NCI-H345 (cell line): ENCODE measurements around the gene WNT7A.
A peak's percentile ranks its signal among the peaks of the same experiment; 100 is the strongest.
"Not testable (repeated sequence)": the region's sequence is repeated elsewhere in the genome, so short reads cannot be mapped to it uniquely, and the experiment has no call there.

Experiments
- DNase-seq: peaks from one replicate; lab custom pipeline; 2025; lab: John Stamatoyannopoulos, UW

WNT7A gene

GRCh38 chr3:13879946-13880810 lies at the start of gene WNT7A:
TSS of gene WNT7A (minus strand) at chr3:13880071. CDS start at chr3:13879816, 255 bp downstream.
- peak; percentile 21 for DNase-seq

- not testable (repeated sequence) for DNase-seq
Measured at GRCh38 chr3:13928741-13929140, 48.9 kb upstream of the WNT7A start.

- DNase-seq, result no peak
Measured at GRCh38 chr3:13927295-13927694, 47.4 kb upstream of the WNT7A start.

- no peak for DNase-seq
Measured at GRCh38 chr3:13916375-13916774, 36.5 kb upstream of the WNT7A start.

DNA sequence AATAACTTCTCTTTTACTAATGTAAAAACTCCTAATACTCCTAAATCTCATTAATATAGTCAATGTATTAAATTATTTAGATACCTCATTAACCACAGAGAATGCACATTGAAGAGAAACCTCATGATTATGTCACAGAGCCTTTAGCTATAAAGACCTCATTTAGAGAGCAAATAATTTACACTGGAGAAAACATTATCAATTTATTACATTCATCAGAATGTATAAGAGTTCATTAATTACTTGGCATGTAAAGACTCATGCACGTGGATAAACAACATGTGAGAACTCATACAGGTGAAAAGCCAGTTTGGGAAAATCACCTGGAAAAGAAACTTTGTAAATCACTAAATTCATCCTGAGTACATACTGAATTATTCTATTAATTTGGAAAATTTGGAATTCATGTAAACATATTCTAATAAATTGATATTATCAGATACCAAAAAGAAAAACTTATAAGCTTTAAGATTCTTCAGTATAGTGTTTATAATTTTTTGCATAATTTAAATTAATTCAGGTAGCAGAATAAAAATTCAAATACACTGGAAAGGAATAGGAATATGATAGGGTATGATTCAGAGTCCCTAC lies 22.9 kb upstream of the WNT7A start:
- DNase-seq, result no peak

DNA sequence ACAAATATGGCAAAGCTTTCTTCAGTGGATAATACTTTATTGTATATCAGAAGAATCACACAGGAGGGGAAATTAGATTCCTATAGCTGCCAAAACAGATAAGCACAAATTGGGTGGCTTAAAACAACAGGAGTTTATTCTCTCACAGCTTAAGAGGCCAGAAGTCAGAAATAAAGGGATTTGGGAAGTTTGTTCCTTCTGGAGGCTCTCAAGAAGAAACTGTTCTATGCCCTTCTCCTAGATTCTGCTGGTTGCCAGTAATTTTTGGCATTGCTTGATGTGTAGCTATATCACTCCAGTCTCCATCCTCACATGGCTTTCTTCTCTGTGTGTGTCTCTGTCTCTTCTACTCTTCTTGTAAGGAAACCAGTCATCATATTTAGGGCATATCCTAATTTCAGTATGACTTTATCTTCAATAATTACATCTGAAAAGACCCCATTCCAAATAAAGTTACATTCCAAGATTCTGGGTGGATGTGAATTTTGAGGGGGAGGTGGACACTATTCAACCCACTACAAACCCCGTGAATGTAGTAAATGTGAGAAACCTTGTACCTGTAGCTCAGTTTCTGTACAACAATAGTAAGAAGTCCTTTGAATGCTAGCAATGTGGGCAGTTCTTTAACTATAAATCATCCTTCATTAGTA lies 22.2 kb upstream of the WNT7A start:
- DNase-seq, result no peak

- no peak for DNase-seq
Measured at GRCh38 chr3:13898346-13898745, 18.5 kb upstream of the WNT7A start.

DNA sequence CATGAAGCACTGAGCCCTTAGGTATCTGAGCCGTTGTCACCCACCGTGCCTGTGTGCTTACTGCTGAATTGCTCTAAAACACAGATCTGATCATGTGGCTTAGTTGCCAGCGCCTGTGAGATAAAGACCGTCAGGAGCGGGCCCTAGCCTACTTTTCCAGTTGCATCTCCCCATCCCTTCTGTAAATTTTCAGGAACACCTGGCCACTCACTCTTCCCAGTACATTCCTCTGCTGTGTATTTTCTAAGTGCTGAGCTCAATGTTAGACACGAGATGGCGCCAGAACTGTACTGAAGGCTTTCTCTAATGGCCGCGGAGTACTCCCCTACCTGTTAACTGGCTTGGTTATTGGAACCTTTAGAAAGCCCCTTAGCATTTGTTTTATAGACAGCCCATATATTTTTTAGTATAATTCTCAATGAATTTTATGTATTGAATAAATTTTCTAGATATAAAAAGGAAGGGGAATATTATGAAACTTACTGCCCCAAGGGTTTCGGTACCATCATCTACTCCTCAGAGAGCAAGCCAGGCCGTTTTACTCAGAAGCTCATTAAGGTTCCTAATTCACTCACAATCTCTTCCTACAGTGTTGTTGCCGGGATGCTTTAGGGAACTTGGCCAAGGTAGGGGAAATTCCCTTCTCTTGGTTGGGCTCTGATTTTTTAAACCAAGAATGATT lies 16.7 kb upstream of the WNT7A start:
- DNase-seq, result peak; percentile 72

GRCh38 chr3:13895155-13896105 lies 15.6 kb upstream of the WNT7A start:
- peak; percentile 65 for DNase-seq

GRCh38 chr3:13894807-13895154 lies 14.9 kb upstream of the WNT7A start:
- DNase-seq, result no peak

DNA sequence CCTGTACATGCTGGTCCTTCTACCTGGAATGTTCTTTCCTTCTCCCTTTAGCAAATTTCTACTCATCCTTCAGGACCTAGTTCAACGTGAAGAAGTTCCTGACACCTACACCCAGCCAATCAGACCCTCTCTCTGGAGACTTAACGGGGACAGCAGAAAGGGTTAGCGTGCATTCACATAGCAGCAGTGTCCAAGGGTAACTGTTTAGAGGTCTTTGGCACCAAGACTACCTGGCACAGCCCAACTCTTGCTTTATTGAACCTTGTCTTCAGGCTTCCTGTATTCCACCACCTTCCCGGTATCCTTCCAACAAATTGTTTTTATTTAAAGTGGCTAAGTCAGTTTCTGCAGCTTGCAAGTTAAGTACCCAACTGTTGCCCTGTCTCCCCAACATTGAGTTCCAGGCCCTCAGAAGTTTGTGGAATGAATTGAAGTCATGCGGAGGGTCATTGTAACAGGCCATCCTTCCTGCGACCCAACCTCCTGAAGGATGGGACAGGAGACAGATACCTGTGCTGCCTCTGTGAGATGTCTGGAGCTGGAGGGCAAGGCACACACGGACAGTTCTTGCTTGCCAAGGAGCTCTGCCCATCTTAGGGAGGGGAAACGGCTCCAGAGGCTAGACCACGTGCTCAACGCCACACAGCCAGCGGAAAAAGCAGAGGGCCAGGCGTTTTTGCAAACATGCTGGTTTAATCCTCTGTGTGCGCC lies 14.4 kb upstream of the WNT7A start:
- no peak for DNase-seq

DNA sequence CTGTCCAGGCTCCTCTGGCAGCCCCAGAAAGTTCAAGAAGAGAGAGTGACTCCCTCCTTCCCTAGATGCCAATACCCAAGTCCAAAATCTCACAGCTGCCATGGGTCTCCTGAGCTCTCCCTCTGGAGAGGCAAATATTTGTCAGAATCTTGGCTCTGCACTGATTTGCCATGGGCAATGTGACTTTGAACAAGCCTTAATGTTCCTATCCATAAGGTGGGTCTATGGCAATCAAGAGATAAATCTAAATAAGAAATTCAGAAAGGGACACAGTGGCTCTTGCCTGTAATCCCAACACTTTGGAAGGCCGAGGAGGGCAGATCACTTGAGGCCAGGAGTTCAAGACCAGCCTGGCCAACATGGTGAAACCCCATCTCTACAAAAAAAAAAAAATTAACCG lies 12.4 kb upstream of the WNT7A start:
- DNase-seq, result no peak

DNA sequence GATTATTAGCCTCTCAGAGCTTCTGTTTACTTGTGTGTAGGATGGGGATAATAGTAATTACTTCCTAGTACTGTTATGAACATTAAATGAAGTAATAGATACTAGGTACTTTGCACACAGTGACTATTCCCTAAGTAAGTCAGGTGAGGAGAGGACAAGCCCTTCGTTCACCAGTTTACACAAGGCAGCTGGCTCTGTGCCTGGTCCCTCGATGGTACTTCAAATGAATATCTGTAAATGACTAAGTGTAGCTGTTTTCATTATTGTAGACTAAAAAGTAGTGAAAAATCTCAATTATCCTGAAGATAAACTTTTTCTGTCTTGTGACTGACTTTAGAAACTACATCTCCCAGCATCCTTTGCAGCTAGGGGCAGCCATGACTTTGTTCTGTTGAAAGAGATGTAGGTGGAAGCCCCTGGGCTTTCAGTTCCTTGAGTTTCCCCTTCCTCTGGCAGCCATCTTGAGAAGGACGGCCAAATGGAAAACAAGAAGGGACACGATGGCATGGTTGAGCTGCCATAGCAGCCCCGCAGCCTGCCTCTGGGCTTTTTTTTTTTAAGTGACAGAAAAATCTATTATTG lies 11.7 kb upstream of the WNT7A start:
- DNase-seq, result no peak

- no peak for DNase-seq
Measured at GRCh38 chr3:13891017-13891392, 11.1 kb upstream of the WNT7A start.

- no peak for DNase-seq
Measured at GRCh38 chr3:13890377-13891016, 10.6 kb upstream of the WNT7A start.

DNA sequence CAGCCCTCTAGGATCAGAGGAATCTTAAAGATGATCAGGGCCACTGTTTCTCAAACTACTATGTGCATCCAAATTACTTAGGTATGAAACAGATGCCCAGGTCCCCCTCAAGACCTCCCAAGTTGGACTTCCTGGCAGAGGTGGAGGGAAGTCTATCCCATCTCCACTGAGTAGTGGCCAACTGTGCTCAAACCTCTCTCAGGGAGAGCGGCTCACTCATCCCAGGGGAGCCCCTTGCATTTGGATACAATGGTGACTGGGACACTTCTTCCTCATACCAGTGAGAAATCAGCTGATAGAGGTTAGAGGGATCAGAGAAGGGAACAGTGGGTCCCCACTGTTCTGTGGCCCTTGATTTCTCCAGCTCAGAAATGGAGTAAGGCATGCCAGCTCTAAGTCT lies 8.7 kb upstream of the WNT7A start:
- DNase-seq, result no peak

DNA sequence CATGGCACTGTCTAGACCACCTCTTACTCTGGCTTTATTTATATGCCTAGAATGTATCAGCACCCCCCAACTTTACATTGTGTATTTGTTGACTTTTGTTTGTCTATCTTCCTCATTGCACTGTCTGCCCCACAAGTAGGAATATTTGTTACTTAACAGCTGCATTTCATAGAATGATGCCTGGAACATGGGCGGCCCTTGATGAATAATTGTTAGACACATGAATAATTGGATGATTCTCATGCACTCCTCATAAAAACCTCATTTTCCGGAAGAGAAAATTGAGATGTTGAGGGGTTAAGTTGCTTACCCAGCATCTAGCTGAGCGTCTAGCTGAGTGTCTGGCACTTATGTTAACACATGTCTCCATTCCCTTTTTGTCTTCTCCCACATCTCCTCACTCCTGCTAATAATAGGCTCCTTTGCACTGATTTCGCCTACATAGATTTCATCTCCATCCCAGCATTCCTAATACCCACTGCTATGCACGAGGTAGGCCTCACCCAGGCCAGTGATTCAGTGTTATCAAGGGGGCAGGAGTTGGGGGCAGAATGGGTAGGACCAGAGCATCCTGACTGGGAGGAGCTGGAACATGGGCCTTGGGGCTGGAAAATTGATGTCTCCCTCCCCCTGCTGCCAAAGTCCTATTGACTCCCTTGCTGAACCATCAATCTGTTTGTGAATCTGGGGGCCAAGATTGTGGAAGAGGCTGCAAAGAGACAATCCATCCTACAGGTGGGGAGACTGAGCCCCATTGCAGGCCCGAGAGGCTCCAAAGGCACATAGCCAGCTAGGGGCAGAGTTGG lies 7.8 kb upstream of the WNT7A start:
- no peak for DNase-seq

DNA sequence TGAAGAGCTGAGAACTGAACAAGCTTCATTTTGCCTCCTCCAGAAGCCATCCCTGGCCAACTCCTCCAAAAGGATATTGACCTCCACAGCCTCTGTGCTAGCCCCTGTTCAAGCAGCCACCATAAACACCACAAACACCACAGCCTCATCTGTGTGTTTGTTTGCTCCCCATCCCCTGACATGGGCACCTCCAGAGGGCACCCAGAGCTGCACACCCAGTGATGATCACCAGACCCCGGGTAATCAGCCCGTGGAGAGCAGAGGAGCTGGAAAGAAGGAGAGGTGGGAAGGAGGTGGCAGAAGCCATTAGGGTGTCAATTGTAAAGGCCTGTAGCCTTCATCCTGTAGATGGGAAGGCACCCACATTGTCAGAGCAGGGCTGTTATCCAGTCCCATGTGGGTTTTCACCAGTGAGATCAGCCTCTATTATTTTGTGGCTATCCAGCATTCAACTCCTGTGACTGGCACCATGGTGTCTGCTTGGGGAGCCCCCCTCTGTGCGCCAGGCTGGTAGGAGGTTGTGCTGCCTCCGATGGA lies 6.8 kb upstream of the WNT7A start:
- DNase-seq, result no peak

DNA sequence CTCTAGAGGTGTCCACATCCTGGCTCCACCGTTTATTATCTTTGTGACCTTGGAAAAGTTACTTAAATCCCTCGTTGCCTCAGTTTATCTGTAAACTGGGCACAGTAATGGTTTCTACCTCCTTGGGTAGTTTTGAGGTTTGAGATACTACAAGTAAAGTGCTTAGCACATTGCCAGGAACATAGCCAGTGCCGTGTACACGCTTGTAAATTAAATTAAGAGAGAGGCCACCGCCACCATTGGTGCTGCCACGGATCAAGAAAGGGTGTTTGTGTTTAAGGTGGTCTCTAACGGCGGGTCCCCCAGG lies 5.8 kb upstream of the WNT7A start:
- no peak for DNase-seq
